NCI-H524 (cell line): ENCODE data around the gene IGSF6.
"Not testable (repeated sequence)": the region's sequence is repeated elsewhere in the genome, so short reads cannot be mapped to it uniquely, and the experiment has no call there.

Source experiments
- DNase-seq, 2 experiments: peaks; one replicate each; lab custom pipeline; 2025; lab: John Stamatoyannopoulos, UW

Gene IGSF6

DNA sequence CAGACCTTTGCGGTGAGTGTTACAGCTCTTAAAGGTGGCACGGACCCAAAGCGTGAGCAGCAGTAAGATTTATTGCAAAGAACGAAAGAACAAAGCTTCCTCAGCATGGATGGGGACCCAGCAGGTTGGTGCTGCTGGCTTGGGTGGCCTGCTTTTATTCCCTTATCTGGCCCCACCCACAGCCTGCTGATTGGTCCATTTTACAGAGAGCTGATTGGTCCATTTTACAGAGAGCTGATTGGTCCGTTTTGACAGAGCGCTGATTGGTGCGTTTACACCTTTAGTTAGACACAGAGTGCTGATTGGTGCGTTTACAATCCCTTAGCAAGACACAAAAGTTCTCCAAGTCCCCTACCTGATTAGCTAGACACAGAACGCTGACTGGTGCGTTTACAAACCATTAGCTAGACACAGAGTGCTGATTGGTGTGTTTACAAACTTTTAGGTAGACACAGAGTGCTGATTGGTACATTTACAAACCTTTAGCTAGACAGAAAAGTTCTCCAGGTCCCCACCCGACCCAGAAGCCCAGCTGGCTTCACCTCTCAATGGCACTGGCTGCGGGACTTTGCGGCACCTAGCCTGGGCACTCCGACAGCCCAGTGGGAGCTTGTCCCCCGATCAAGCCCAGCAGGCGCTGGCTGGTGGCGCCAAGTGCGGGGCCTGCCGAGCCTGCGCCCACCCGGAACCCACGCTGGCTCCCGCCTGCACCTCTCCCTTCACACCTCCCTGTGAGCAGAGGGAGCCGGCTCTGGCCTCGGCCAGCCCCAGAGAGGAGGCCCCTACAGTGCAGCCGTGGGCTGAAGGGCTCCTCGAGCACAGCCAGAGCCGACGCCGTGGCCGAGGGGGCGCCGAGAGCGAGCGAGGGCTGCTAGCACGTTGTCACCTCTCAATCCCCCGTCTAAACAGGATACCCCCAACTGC, 22.5 kb downstream of the IGSF6 start:
- not testable (repeated sequence) for DNase-seq

DNA sequence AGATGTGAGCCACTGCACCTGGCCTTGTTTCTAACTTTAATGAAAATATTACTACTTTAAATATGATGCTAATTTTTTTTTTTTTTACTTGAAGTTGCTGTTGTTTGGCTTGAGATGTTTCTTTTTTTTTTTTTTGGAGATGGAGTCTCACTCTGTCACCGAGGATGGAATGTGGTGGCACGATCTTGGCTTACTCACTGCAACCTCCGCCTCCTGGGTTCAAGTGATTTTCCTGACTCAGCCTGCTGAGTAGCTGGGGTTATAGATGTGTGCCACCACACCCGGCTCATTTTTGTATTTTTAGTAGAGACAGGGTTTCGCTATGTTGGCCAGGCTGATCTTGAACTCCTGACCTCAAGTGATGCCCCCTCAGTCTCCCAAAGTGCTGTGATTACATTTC, 23.6 kb downstream of the IGSF6 start:
- no peak for DNase-seq

DNA sequence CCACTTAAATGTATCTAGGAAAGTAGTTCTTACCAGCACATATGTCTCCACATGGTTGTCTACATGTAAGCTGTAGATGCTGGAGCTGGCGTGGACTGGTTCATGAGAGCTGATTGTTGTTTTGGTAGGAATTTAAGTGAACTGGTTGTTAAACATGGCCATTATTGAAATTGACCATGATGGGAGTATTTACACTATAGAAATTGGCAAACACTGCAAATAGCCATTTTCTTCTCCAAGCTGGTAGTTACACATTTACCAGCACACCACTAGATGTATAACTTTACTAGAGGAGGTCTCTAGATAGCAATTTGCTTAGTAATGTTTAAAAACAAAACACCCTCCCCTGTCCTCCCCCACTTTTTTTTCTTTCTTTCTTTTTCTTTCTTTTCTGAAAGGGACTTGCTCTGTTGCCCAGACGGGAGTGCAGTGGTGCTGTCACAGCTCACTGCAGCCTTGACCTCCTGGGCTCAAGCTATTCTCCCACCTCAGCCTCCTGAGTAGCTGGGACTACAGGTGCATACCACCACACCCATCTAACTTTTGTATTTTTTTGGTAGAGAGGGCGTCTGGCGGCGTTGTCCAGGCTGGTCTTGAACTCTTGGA, 24.2 kb downstream of the IGSF6 start:
- no peak for DNase-seq

DNA sequence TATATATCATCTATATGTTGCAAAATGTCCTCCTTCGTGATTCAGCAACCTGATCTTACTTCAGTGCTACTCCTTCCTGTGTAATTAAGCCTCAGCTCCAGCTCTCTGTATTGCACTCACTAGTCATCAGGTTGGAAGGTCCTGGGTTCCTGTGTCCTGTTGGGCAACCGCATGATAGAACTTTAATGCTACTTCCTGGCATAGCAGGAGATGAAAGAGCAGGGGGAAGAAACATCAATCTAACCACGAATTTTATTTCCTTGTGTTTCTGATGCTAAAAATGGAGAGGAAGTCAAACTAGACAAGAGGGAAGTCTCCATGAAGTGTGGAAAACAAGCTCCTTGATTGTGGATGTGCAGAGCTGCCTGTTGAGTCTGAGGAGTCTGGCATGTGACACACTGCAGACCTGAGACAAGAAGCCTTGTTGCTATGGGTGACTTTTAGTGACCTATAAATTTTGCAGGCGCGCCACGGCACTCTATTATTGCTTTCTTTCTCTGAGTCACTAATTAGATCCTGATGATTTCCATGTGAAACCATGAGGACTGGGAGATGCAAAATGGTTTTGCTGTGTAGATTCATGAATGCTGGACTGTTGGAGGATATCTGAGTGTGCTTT, 25.6 kb downstream of the IGSF6 start:
- DNase-seq: no peak

DNA sequence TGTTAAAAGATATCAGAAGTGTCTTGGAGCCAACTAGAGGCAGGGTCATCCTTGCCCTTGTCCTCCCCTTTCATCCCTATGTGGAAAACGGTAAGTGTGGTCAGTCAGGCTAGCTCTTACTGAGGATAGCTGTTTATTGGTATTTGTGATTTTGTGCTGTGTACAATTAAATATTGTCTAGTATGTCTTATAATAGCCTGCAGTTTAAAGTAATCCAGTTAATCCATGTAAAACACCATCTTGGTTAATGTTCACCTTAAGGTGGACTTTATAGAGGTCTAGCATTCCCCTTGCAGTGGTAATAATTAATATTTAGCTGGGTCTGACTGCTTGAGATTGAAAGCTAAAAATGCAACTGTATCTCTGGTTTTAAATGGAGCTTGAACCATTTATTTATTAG, 27.4 kb downstream of the IGSF6 start:
- no peak for DNase-seq

DNA sequence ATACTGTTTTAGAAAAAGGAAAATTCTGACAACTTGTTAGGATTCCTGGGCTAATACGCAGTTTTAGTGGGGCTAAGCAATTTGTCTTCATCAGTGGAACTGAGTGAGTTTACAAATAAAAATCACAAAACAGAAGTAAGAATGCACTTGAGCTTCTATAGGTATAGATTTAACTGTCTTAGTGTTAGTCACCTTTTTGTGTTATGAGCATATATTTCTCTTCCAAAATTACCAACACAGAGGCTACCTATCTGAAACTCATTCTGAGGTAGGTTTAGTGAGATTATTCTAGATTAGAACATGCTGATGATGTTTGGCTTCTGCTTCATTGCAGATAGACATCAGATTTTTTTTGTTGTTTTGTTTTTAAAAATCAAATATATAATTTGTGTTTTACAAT, 29.9 kb downstream of the IGSF6 start:
- no peak for DNase-seq

DNA sequence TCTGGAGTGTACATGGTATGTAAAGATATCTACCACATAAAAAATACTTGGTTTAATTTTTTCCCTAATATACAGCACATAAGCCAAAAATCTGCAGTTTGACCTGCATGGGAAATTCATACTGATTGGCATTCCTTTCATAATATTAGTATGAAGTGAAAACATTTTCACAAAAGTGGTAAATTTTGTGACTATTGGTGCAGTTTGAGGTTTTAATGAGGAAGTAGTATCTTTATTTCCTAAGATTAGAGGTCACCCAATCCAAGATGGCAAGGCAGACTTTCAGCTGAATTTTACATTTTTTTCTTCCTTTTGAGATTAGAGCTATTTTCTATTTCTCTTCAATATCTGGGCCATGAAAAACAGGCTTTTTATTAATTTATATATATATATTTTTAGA, 31.8 kb downstream of the IGSF6 start:
- no peak for DNase-seq

DNA sequence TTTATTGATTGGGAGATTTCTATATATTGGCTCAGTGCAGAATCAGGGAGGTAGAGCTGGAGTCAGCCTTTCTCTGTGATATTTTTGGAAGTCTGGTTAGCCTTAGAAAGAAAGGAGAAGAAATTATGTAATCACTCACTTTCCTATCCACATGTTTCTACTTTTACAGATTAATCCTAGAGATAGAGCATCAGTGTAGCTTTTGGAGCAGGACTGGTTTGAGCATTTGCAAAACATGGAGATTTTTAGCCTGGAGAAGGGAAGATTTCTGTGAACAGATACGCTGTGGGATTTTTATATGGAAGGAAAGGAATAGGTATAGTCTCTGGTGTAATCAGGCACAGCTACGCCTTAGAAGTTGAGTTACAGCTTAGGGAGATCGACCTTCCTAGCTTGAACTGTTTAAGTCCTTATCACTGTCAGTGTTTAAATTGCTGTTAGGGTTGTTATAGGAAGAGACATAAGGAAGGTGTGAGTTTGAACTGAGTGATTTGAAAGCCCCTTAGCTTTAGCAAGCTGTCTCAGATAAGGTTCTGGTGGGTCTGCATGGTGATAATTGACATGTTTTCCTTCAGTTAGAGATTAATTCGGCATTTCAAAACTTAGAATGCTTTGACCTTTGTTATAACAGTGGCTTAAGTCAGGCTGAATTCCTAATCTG, 32.5 kb downstream of the IGSF6 start:
- no peak for DNase-seq

DNA sequence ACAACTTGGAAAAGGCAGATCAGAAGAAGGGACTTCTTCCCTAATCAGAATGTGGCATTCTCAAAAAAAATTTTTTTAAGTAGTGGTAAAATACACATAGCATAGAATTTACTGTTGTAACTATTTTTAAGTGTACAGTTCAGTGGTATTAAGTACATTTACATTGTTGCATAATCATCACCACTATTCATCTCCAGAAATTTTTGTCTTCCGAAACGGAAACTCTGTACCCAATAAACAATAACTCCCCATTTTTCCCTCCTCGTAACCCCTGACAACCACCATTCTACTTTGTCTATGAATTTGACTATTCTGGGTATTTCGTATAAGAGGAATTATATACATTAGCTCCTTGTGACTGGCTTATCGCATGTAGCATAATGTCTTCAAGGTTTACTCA, 34.1 kb downstream of the IGSF6 start:
- DNase-seq: no peak

DNA sequence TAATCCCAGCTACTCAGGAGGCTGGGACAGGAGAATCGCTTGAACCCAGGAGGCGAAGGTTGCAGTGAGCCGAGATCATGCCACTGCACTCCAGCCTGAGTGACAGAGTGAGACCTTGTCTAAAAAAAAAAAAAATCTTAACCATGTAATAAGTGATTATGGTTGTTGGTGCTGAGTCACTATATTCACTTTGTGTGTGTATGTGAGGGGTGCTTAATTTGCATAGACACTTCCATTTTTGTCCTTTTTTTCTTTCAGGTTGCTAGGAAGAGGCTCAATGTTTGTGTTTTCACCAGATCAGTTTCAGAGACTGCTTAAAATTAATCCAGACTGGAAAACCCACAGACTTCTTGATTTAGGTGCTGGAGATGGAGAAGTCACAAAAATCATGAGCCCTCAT, 34.8 kb downstream of the IGSF6 start:
- no peak for DNase-seq

DNA sequence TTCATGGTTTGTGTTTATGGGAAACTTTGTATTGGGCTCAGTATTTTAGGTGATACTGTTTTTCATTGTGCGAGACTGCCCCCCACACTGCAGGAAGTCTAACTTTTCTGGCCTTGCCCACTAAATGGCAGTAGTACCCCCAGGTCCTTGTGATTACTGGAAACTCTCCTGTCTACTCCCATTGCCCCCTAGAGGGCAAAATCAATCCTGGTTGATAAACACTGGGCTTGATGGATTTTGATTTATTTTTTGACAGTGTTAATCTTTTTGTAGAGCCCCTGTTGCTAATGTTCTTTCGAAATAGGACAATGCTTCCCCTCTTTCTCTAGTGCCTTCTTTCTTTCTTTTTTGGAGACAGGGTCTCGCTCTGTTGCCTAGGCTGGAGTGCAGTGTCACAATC, 37.5 kb downstream of the IGSF6 start:
- no peak for DNase-seq

DNA sequence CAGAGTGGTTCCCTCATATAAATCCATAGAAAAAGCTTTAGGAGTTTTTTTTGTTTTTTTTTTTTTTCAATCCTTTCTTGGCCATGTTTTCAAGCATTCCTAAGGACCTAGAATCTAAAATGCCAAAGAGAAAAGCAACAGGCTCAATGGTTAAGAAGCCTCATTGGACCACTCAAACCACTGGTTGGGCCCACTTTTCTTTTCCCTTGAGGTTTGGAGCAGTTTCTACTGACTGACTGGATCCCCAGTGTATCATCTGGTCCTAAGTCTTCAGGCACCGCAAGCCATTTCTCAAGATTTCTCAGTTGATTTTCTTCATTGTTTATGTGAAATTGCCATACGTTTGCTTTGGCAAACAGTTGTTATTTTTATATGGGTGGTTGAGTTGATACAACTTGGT, 38.6 kb downstream of the IGSF6 start:
- no peak for DNase-seq

DNA sequence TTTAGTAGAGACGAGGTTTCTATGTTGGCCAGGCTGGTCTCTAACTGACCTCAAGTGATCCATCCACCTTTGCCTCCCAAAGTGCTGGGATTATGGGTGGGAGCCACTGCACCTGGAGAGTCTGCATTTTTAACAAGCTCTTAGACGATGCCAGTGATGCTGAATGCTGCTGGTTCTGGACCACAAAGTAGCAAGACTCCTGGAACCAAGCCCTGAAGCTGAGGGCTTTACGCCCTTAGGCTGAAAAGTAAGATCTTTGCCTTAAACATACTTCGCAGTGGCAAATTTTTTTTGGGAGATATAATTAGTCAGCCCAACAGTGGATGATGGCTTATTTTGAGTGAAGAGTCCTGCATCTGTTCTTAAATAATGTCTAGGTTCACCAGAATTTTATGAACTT, 39.0 kb downstream of the IGSF6 start:
- no peak for DNase-seq

DNA sequence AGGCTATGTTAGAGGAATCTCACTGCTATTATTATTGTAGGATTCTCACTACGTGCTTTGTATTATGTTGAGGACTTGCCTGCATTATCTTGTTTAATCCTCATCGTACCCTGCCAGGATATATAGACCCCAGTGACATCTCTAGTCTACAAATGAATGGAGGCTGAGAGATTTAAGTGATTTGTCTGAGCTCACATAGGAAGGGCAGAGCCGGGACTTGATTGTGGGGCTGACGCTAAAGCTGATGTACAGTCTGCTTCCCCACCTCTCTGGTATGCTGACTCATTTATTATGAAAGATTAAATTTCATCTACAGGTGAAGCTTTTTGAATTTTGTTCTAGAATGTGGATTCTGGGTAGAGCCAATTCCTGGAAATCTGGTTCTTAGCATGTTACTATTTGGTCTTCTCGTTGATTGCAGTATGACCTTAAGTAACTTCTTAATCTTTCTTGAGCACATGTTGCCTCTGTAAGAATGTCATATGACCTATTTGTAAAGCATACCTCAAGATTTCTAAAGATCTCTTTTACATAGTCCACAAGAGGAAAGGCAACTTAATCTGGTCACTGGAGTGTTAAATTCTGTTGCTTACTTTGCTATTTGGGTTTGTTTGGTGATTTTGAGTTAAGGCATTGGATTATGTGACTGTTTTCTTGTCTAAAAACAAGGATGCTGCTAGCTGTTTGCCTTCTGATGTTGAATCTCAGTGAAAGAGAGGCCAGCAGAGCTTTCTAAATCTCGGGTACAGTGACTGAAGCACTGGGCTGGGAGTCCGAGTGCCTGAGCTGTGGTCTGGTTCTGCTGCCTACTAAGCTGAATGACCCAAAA, 40.6 kb downstream of the IGSF6 start:
- DNase-seq: peak in 1 of 2 experiments; percentile 39

DNA sequence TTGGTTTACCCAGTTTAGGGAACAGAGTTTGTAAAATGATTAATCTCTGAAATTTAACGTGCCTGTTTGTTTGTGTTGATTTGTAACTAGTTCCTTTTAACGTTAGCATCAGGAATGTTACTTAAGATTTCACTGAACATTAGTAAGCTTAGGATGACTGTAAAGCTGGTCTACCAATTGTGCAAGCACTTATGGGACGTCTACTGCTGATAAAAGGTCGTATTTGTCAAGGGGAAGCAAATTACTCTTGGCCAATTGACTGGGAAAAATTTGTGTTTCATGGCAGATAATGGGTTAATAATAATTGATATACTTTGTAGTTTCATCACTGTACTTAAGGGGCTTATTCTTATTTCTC, 41.2 kb downstream of the IGSF6 start:
- DNase-seq: no peak

DNA sequence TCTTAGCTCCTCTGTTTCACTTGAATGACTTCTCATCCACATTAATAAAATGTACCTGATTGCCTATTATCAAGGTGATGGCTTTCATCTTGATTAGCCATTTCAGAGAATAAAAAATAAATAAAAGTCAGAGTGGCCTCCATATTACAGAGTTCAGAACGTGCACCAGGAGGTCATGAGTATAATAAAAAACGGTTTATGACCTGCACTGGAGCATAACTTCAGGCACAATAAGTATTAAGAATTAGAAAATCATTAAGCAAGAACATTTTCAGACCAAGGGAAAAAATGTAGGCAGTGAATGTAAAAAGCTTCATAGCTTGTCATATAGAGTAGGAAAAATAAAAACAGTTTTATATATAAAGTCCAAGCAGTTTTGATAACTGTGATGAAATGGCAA, 41.6 kb downstream of the IGSF6 start:
- no peak for DNase-seq

DNA sequence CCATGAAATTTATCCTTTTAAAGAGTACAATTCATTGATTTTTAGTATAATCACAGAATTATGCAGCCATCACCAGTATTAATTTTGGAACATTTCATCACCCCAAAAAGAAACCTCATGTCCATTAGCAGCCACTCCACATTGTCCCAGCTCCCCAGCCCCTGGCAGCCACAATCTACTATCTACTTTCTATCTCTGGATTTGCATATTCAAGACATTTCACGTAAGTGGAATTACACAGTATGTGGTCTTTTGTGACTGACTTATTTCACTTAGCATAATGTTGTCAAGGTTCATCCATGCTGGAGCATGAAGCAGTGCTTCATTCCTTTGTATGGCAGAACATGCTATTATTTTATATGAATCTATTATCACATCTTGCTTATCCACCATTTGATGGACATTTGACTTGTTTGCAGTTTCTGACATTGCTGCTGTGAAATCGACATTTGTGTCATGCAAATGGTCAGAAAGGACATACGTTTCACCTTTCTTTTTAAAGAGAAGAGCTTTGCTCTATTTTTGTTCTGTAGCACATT, 42.3 kb downstream of the IGSF6 start:
- no peak for DNase-seq

DNA sequence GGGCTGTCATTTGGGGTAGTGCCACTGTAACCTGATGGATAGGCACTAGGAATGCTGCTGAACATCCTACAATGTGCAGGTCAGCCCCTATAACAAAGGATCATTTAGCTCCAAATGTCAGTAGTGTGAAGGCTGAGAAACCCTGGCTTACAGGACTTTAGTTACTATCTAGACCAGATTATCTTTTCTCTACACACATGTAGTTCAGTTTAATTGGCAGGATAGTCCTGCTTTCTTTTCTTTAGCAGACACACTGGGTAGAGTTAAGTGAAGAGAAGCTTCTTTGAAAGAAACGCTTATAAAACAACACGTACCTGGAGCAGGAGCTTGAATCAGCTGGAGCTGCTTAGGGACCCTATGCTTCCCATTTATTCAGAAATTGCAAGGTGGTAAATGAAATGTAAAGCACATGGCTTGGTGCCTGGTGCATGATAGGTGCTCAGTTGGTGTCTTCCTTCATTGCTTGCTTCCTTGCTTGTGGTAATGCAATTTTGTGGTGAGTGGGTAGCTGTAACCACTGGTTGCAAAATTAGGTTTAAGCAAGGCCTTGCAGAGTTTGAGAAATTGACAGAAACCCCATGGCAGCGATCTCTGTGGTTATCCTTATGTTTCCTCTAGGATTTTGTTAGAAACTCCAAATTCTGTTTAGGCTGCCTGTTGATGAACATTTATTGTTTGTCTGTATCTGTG, 43.6 kb downstream of the IGSF6 start:
- no peak for DNase-seq

DNA sequence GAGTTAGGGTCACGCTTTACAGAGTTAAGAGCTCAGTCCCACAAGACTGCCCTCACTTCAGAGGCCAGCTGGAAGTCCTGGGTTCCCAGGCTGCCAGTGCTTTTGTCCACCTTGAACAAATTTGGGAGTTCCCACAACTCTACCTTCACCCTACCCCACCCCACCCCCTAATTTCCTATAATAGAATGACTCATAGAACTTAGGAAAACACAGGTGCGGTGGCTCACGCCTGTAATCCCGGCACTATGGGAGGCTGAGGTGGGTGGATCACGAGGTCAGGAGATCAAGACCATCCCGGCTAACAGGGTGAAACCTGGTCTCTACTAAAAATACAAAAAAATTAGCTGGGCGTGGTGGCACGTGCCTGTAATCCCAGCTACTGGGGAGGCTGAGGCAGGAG, 46.6 kb downstream of the IGSF6 start:
- DNase-seq: not testable (repeated sequence)

DNA sequence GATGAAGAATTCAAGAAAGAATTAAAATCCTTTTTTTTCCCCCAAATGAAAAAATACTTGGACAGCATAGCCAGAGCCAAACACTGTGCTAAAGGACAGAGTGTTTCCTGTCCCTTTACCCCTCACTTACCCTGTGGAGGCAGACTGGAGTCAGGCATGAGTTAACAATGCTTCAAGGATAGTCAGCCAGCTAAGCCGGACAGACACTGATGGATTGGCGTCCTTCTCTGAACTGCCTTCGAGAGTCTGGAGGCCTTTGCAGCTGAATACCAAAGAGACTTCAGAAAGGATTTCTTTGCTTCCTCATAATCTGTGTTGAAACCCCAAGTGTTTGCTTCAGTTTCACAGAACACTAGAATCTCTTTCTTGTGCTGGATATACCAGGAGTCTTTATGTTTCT, 48.5 kb downstream of the IGSF6 start:
- no peak for DNase-seq

DNA sequence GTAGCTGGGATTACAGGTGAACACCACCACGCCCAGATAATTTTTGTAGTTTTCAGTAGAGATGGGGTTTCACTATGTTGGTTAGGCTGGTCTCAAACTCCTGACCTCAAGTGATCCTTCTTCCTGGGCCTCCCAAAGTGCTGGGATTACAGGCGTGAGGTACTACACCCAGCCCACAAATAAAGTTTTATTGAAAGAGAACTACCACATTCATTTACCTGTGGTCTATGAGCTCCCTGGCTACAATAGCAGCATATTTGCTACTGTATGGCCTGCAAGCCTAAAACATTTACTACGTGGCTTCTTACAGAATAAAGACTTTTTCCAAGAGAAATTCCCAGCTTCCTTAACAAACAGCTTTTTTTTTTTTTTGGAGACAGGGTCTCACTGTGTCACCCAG, 49.6 kb downstream of the IGSF6 start:
- no peak for DNase-seq
